Right lung (tissue), 5 donors: ENCODE results near the gene STT3A. TPM values are rescaled to one million over a fixed set of nuclear protein-coding genes. Genes with fewer than 3 reads are reported as not detected.

Experiments used
- DNase-seq, 2 donors: peaks; one replicate each; pipeline ENCODE4 v3.0.0-alpha.2; 2013
- polyA plus RNA-seq, 5 donors: library from polyadenylated mRNA; unstranded; fragments of 120-200 nt; gene quantifications; one replicate each; pipeline versions ENCODE4 v1.2.1 to v1.2.3, GENCODE V29; 2013; ENCODE audit warnings: inconsistent platforms in 1 of 5, low replicate concordance in 1 of 5; ENCODE audit not compliant: insufficient read length in 5 of 5, insufficient read depth in 1 of 5

STT3A gene
- polyA plus RNA-seq, 5 donors, result 184 to 214 (median 200) TPM

DNA sequence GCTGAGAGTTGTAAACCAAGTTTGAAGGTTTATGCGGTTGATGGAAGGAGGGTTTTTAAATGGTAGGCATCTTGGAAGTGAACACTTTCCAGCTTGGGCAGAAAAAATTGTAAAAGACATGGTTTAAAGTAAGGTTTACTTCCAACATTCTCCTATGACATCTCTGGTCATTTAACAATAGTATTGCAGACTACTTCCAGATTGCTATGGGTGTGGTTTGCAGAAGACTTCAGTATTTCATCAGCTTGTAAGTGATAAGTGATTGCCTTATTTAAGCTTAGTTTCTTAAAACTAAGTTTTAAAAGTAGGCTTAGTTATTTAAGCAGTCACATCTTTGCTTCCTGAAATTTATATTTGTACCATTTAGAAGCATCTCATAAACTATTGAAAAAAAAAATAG lies 7.2 kb upstream of the STT3A start:
- DNase-seq, result no peak

DNA sequence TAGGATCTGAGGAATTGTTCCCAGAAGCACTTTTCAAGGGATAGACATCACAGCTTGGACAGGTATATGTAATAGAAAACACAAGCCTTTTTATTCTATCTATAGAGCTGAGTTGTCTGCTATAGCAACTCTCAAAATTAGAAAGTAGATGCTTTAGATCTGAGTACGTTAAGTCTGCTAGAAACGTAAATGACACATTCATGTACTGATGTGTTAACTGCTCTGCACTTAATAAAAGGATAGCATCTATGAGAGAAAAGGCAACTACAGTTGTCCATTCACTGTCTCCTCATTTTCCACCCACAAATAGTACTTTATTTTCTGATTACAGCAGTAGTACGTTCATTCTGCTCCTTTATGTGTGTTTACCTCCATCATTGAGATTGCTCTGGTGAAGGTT lies 6.0 kb upstream of the STT3A start:
- no peak for DNase-seq

DNA sequence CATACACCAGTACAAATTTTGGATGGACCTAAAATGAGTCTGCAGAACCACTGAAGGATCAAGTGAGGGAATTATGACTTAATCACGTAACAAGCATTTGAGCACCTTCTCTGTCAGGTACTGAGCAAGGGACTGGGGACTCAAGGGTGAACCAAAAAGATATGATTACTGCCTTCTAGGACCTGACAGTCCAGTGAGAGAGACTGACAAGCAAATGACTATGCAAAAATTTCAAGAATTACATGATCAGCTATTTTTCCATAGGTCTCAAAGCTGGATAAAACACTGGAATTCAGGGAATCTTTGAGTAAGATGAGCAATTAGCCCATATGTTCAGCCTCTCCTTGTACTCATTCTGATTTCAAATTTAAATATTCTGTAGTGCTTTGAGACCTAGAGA lies 5.2 kb upstream of the STT3A start:
- DNase-seq, result no peak

DNA sequence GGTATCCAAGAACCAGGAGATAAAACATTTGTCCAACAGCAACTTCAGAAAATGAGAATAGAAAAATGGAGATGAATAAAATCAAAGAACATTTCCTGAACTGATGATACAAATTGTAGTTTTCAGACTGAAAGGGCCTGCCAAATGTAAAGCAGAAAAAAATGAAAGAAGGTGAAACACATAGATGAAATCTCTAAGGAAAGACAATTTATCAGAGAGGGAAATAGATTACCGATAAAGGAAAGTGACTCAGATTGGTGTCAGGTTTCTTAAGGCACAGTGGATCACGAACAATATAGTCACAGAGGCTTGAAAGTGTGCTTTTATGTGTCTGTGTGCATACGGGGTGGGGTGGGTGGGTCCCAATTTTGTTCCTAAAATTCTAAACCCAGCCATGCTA lies 4.1 kb upstream of the STT3A start:
- DNase-seq, result no peak

DNA sequence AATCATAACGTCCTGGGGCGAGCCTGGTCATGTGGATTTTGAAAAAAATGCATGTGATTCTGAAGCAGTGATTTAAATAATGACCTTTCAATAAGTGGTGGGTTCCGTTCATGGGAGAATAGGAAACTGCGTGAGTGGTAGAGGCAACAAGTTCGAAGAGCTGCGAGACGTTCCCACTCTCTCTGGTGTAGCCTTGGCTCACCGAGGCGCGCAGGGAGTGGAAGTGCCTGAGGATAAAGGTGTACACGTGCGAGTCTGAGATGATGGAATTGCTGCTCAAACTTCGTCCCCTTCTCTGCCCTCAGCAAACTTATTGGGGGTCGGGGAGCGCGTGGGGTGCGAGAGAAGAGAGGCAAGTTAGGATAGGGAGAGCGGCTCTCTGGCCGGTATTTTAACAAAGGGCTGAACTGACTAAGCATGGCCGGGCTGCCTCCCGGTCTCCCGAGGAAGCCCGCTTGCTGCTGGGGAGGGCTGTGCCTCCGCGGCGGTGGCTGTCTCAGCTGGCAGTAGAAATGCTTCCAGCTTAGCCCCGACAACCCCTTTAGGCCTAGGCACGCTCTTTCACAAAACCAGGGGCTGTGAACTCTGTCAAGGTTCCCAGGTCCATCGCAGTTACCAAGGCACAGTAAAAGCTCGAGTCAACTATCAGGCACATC lies 875 bp upstream of the STT3A start:
- no peak for DNase-seq

DNA sequence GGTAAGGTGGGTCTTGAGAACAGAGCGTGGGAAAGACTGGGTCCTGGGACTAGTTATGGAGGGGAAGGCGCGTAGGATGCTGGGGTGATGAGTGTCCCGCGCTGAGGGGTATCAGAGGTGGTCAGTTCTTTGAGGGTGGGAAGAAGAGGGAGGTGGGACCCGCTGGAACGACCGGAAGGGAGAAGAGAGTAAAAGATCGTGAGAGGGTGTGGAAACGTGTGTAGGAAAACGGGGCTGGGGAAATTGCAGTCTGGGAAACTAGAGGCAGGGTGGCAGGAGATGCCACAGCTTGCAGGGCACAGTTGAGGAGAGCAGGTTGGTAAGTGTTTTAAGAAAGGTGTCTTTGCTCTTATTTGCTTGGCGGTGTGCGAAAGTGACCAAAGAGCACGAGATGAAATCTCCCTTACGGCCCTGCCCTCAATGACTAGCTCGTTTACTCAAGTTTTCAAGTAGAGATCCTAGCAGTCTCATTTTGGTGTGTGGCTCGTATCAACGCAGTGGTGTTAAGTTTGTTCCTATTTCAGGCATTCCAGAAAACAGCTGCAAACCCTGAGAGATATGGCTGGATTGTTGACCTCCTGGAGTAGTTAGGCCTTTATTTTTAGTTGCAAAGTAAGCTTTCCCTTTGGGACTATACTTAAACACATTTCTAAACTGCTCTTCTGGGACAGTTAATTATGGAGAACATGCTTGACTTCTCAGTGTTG lies 615 bp downstream of the STT3A start:
- peak in 1 of 2 donors; percentile 6 for DNase-seq

DNA sequence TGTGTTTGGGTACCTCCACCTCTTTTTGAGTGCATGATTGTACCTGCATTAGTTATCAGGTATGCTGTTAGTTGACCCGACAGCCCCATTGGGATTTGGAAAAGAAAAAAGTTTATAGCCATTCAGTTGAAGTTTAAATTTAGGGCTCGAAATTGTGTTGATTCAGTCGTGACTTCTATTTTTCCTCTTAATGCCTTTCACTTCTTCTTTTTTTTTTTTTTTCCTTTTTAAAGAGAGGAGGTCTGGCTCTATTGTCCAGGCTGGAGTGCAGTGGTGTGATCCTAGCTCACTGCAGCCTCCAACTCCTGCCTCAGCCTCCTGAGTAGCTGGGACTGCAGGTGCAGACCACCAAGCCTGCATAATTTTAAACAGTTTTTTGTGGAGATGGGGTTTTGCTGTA lies 2.3 kb downstream of the STT3A start:
- no peak for DNase-seq

DNA sequence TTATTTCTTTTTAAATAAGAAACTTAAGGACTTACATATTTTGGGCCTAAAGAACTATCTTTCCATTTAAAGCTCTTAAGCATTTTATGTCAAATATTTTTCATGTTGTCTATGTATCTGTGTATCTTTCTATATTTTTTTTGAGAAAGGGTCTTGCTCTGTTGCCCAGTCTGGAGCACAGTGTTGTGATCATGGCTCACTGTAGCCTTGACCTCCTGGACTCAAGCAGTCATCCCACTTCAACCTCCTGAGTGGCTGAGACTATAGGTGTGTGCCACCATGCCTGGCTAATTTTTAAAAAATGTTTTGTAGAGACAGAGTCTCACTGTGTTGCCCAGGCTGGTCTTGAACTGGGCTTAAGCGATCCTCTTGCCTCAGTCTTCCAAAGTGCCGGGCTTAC lies 8.0 kb downstream of the STT3A start:
- no peak for DNase-seq

DNA sequence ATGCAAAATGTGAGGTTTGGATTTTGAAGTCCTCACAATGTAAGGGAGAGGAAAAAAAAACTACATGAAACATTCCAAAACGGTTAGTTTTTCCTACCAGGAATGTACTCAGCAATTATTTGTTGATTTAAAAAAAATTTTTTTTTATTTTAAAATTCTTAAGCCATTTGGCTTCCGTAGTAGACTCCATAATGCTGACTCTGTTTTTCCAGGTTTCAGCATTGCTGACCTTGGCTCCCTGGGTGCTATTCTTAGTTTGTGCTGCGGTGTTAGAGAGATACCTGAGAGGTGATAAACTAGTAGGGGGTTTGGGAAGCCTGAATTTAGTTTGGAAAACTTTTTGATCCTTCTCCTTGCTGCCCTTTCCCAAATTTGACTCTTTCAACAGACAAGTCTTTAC lies 10.6 kb downstream of the STT3A start:
- DNase-seq, result no peak

DNA sequence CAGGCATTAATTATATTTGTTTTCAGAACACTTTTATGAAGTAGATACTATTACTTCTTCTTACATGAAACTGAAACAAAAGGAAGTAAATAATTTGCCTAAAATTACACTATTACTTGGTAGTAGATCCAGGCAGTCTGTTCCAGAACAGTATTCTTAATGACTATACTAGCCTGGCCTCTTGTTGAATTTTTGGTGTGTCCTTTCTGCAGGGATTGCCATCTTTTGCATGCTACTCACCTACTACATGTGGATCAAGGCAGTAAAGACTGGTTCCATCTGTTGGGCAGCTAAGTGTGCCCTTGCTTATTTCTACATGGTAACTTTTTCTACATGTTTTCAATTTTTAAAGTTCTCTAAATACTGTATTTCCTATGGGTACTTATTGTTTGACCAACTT lies 12.8 kb downstream of the STT3A start:
- no peak for DNase-seq

DNA sequence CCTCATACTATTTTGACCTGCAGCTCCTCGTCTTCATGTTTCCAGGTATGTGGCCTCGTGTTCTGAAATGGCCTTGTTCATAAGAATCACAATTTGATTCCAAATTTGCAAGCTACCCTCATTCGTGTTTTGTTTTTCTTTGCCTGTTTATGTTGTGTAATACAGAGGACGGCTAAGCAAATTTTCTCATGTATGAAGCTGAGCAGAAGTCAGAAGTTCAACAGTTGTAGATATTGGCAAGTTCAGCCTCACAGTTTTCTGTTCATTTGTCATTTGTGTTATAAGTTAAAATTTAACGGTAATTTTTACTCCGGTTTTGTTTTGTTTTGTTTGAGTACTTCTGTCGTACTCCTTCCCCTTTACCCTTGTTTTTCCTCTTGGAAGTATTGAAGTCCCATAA lies 16.9 kb downstream of the STT3A start:
- no peak for DNase-seq

DNA sequence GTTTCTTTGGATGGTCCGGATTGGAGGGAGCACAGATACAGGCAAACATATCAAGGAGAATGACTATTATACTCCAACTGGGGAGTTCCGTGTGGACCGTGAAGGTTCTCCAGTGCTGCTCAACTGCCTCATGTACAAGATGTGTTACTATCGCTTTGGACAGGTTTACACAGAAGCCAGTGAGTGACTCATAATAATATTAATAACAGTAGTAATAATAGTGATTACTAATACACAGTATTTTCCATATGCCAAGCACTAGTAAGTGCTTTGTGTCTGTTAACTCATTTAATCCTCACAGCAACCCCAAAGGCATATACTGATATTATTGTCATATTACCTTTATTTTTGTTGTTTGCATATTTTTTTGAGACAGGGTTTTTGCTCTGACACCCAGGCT lies 25.7 kb downstream of the STT3A start:
- no peak for DNase-seq

DNA sequence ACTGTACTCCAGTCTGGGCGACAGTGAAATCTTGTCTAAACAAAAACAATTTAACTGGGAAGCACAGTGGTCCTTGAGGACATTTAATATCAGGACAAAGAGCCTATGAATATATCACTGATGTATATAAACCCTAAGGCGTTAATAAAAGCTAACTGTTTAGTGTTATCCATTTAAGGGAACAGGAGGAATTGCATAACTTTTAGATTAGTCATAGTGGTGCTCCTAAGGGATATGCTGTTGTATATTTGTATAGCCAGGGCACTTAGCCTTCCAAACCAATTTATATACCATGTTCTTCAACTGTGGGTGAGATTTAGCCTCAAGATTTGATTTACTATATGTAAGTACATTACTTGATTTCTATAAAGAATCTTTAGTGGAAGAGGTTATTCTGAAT lies 29.3 kb downstream of the STT3A start:
- no peak for DNase-seq

DNA sequence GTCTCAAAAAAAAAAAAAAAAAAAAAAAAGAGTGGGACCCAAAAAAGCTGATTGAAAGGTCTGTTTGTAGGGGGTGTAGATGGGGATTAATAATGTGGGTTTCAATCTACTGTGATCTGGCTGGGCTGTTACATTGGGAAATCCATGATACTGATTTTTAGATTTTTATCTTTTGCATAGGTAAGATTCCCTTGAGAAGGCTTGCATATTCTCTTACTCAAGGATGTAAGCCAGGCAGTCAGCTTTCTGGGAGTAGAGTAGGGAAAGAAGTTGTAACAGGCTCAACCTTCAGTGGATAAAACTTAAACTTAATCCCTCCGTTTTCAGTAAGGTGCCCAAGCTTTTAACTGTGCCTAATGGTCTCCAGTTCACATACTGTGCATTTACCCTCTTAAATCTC lies 30.4 kb downstream of the STT3A start:
- DNase-seq, result no peak

DNA sequence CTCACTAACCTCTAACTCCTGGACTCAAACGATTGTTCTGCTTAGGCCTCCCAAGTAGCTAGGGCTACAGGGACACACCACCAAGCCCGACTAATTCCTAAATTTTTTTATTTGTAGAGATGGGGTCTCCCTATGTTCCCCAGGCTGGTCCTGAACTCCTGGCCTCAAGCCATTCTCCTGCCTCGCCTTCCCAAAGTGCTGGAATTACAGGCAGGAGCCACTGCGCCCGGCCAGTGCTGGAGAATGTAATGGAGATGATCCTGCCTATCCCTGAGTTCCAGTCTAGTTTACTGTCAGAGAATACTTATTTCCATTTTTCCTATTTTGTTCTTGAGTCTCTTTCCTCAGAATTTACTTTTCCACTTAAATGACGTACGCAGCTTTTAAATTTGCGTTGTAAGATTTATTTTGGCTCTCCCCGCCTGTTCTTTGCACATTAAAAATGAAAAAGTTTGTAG lies 32.1 kb downstream of the STT3A start, which contains the start of gene CHEK1:
CHEK1 (plus strand) TSS at position 408 of the 458 bp plus-strand sequence. CDS start 1,606 bp downstream, outside the sequence.
- DNase-seq, result no peak

DNA sequence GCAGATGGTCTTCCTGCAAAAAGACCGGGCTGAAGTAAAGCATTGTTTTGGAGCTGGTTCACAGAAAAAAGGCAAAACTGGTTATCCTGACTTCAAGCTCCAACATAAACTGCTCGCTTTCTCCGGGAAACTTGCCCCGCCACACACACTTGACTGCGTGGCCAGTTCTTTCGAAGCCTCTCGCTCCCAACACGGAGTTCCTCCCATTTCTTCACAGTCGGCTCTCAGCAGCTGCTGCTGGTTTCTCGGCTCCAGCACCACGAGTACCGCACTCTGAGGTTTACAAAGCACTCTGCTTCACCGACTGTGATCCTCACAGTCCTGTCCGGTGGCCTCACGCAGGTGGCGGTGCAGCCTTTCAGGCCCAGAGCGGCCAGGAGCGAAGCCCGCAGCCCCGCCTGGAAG lies 32.6 kb downstream of the STT3A start:
- DNase-seq, result no peak

DNA sequence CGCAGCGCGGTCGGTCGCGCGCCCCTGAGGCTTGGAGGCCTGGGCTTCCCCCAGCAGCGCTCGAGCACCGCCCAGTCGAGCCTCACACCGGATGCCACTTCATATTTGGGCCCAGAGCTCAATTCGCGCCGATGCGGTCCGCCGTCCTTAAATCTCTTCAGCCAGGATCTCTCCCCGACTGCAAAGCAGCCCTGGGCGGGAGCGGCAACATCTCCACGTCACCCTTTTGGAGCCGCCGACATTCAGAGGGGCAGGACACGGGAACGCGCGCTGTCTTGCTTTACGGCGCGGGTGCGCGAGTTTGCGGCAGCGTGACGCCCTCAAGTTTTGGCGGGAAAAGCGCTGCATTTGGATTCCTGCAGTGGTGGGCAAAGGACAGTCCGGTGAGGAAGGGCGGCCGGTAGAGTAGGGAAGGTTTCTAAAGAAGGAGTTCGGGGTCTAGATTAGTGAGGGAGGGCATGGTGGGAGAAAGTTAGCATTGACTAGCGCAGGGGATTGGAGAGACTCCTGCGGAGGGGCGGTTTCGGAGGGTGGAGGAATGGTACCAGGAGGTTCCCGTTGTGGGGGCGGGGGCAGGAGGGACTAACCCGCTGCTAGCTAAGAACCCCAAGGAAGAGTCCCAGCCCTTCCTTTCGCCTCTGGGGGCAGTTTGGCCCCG lies 33.1 kb downstream of the STT3A start:
- peak; percentile 92 to 93 for DNase-seq

DNA sequence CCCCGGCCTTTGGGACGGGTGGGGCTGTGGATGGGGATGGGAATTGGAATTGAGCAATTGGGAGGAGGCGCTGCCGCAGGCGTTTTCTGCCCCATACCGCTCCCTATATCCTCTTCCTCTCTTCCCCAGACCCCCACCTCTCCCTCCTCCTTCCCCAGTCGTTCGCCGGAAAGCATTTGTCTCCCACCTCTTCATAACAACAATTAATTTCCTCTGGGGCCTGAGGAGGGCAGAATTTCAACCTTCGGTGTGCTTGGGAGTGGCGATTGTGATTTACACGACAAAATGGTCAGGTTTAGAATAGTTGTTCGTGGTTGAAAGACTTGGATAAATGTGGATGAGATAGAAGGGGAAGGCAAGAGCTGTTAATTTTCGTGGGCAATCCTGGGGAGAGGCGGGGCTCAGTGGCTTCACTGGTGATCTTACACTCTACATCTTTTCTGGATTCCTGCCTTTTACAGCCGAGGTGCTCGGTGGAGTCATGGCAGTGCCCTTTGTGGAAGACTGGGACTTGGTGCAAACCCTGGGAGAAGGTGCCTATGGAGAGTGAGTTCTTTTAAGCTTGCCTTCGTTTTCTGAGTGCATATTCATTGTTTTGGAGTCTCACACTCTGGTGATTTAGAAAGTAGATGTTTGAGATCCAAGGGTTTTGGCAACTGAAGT lies 33.8 kb downstream of the STT3A start:
- DNase-seq, result no peak

DNA sequence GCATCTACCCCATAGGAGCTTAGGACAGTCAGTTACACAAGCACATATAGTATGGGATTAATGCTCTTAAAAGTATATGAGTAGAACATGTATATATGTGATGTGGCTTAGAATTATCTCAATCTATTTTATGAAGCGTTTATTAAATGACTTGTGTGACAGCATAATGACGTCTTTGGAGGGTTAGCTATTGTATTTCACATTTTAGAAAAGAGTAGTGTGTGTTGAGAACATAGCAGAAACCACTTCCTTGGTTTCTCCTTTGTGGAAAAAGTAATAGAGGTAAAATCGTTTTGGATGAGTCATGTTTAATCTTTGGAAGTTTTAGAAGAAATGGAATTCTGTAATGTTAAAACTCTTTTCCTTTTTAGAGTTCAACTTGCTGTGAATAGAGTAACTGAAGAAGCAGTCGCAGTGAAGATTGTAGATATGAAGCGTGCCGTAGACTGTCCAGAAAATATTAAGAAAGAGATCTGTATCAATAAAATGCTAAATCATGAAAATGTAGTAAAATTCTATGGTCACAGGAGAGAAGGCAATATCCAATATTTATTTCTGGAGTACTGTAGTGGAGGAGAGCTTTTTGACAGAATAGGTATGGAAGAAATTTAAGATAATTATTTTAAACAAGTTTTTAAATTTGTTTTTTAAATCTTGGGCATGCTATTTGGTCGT lies 34.7 kb downstream of the STT3A start:
- no peak for DNase-seq

DNA sequence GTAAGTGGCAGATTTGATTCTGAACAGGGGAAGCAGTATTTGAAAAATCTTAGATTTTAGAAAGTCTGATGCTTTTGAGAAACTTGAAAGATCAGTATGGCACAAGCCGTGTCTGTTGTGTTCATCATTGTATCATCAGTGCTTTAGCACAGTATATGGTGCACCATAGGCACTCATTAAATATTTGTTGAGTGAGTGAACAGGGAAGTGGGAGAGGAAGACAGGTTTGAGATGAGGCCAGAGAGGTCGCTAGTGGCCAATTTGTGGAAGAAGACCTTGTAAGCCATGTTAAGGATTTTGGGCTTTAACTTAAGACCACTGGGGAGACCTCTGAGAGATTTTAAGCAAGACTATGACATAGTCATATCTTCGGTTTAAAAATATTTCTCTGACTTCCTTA lies 45.2 kb downstream of the STT3A start:
- DNase-seq, result no peak

DNA sequence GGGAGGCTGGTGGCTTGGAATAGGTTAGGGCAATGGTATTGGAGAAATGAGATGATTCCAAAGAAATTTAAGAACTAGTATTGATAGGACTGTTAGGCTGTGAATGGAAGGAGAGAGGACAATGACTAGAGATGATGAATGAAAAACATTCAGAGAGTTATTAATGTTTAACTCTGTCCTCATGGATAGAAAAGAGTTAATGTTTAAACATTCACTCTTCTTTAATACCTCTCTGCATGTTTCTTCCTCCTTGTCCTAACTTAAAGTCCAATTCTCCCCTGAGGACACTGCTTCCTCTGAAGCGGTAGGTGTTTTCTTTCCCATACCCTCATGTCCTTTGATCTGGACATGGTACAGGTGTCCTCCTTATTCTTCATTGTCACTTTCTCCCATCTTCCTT lies 45.7 kb downstream of the STT3A start:
- no peak for DNase-seq

DNA sequence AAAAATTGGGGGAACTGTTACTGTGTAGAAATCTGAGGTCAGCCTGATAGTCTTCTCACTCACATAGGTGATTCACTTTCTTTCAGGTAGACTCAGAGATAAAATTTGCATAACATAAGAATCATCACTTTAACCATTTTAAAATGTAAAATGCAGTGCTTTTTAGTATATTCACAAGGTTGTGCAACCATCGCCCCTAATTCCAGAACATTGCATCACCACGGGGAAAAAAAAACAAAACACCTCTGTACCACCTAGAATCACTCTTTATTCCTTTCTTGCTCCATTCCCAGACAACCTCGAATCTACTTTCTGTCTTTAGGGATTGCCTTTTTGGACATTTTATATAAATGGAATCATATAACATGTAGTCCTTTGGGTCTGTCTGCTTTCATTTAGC lies 53.2 kb downstream of the STT3A start:
- DNase-seq, result no peak
